ENCODE data around the gene NCAM1. TPM values are rescaled to one million over a fixed set of nuclear protein-coding genes. Genes with fewer than 3 reads are reported as not detected.

NCAM1 gene
- total RNA-seq, 6 experiments from 2014 or later: 1.2 to 2.4 (median 1.8) TPM

- H3K36me3 ChIP-seq: no peaks in the 10 kb centered on the region
- no peaks in the 10 kb centered on the region for H3K27me3 ChIP-seq
- 35% methylated on average over 8 of the region's 8 CpGs for WGBS (ENCODE audit: insufficient coverage, low coverage, low lambda C conversion rate, missing lambda C conversion rate)
- no peak overlapping the region for H3K27ac ChIP-seq
- TF ChIP-seq POLR2A (IDR thresholded peaks at IDR 0.05) (no peak), CTCF (IDR thresholded peaks at IDR 0.05) (no peak)
- intact Hi-C loops (cut with DNase I): no loop called here
- no peak overlapping the region for H3K4me3 ChIP-seq
- ATAC-seq (no peak), DNase-seq (no peak)
- H3K4me1 ChIP-seq: no peaks in the 10 kb centered on the region
- no peaks in the 10 kb centered on the region for H3K9me3 ChIP-seq
Observed at GRCh38 chr11:113192121-113192925, 231.1 kb downstream of the NCAM1 start.

GRCh38 chr11:113193016-113193415, 231.8 kb downstream of the NCAM1 start:
- no peak for ATAC-seq
- Histone ChIP-seq H3K4me3 (no peak overlapping the region), H3K27me3 (no peaks in the 10 kb centered on the region), H3K36me3 (no peaks in the 10 kb centered on the region), H3K27ac (no peak overlapping the region), H3K4me1 (no peaks in the 10 kb centered on the region), H3K9me3 (no peaks in the 10 kb centered on the region)
- DNase-seq: no peak
- intact Hi-C loops (cut with DNase I): no loop called here
- WGBS (ENCODE audit: insufficient coverage, low coverage, low lambda C conversion rate, missing lambda C conversion rate): 53% methylated on average over 4 of the region's 7 CpGs
- TF ChIP-seq CTCF (IDR thresholded peaks at IDR 0.05): no peak
- no peak for TF ChIP-seq POLR2A (IDR thresholded peaks at IDR 0.05)

GRCh38 chr11:113193946-113194345, 232.7 kb downstream of the NCAM1 start:
- Histone ChIP-seq H3K9me3 (no peaks in the 10 kb centered on the region), H3K36me3 (no peaks in the 10 kb centered on the region), H3K4me1 (no peaks in the 10 kb centered on the region), H3K27ac (no peak overlapping the region), H3K4me3 (no peak overlapping the region), H3K27me3 (no peaks in the 10 kb centered on the region)
- TF ChIP-seq CTCF (IDR thresholded peaks at IDR 0.05): no peak
- no peak for TF ChIP-seq POLR2A (IDR thresholded peaks at IDR 0.05)
- intact Hi-C loops (cut with DNase I): no loop called here
- WGBS (ENCODE audit: insufficient coverage, low coverage, low lambda C conversion rate, missing lambda C conversion rate): 60% methylated on average over 5 of the region's 5 CpGs
- ATAC-seq (peak in 1 of 4 donors; percentile 27), DNase-seq (no peak)

GRCh38 chr11:113195728-113196127, 234.5 kb downstream of the NCAM1 start:
- no peaks in the 10 kb centered on the region for H3K27me3 ChIP-seq
- no peaks in the 10 kb centered on the region for H3K36me3 ChIP-seq
- ATAC-seq (no peak), DNase-seq (no peak)
- H3K9me3 ChIP-seq: no peaks in the 10 kb centered on the region
- WGBS (ENCODE audit: insufficient coverage, low coverage, low lambda C conversion rate, missing lambda C conversion rate): 48% methylated on average over 3 of the region's 3 CpGs
- H3K4me1 ChIP-seq: no peaks in the 10 kb centered on the region
- H3K27ac ChIP-seq: no peak overlapping the region
- TF ChIP-seq POLR2A (IDR thresholded peaks at IDR 0.05) (no peak), CTCF (IDR thresholded peaks at IDR 0.05) (no peak)
- intact Hi-C loops (cut with DNase I): no loop called here
- H3K4me3 ChIP-seq: no peak overlapping the region

Data from right lobe of liver (tissue), 6 donors.